Nephron progenitor cell (in vitro differentiated cells): ENCODE measurements around the gene HERC6.

Source experiments
- DNase-seq: peaks from one replicate; pipeline ENCODE4 v3.0.0; 2021
- H3K27ac Mint-ChIP-seq: 2 replicates; pipeline ENCODE4 v1.8.0; 2021; ENCODE audit warnings: mild to moderate bottlenecking, moderate library complexity, mixed read lengths
- H3K27me3 Mint-ChIP-seq: 2 replicates; pipeline ENCODE4 v1.8.0; 2021; ENCODE audit warnings: mild to moderate bottlenecking, low read depth, mixed read lengths; ENCODE audit not compliant: poor library complexity
- H3K36me3 Mint-ChIP-seq: 2 replicates; pipeline ENCODE4 v1.8.0; 2021; ENCODE audit warnings: low read depth, mixed read lengths
- H3K4me1 Mint-ChIP-seq: 2 replicates; pipeline ENCODE4 v1.8.0; 2021; ENCODE audit warnings: mixed read lengths
- H3K4me3 Mint-ChIP-seq: 2 replicates; pipeline ENCODE4 v1.8.0; 2021; ENCODE audit warnings: mild to moderate bottlenecking, moderate library complexity, mixed read lengths
- H3K9me3 Mint-ChIP-seq: 2 replicates; pipeline ENCODE4 v1.8.0; 2021; ENCODE audit warnings: mild to moderate bottlenecking, moderate library complexity, mixed read lengths
- TF ChIP-seq, protein P1 (sequence below): fragments of 200-600 bp; sonication (generic); IDR thresholded peaks from 2 replicates; pipeline ENCODE4 v1.5.0; 2021; ENCODE audit warnings: antibody characterized with exemption

Gene HERC6

GRCh38 chr4:88398381-88398780 is 19.7 kb downstream of the HERC6 start:
- no peak for DNase-seq
- no peaks in the 10 kb centered on the region for H3K27me3 Mint-ChIP-seq

DNA sequence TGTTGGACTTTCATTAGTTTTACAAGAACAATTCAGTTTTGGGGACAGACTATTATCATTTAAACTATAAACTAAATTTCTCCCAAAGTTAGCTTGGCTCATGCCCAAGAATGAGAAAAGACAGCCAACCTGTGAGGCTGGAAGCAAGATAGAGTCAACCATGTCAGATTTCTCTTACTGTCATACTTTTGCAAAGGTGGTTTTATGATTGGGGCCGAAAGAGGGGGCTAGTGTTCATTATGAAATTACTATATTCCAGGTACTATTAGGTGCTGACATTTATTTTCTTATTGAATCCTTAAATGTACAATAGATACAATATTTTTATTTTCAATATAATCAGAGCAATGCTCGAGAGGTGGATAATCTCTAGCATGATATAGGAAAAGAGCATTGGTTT is 30.6 kb downstream of the HERC6 start:
- TF ChIP-seq, protein P1, sequence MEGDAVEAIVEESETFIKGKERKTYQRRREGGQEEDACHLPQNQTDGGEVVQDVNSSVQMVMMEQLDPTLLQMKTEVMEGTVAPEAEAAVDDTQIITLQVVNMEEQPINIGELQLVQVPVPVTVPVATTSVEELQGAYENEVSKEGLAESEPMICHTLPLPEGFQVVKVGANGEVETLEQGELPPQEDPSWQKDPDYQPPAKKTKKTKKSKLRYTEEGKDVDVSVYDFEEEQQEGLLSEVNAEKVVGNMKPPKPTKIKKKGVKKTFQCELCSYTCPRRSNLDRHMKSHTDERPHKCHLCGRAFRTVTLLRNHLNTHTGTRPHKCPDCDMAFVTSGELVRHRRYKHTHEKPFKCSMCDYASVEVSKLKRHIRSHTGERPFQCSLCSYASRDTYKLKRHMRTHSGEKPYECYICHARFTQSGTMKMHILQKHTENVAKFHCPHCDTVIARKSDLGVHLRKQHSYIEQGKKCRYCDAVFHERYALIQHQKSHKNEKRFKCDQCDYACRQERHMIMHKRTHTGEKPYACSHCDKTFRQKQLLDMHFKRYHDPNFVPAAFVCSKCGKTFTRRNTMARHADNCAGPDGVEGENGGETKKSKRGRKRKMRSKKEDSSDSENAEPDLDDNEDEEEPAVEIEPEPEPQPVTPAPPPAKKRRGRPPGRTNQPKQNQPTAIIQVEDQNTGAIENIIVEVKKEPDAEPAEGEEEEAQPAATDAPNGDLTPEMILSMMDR = no peak
- Mint-ChIP-seq H3K36me3 (no peaks in the 10 kb centered on the region), H3K27ac (no peak overlapping the region), H3K27me3 (no peaks in the 10 kb centered on the region), H3K4me1 (peaks cover 6% of the 10 kb centered on the region), H3K4me3 (no peak overlapping the region), H3K9me3 (peaks cover 4% of the 10 kb centered on the region)
- no peak for DNase-seq

More at GRCh38 chr4:88398381-88398780, 19.7 kb downstream of the HERC6 start:
- Mint-ChIP-seq H3K4me3 (no peak overlapping the region), H3K36me3 (peaks cover 6% of the 10 kb centered on the region), H3K4me1 (no peaks in the 10 kb centered on the region), H3K9me3 (peaks cover 5% of the 10 kb centered on the region), H3K27ac (no peak overlapping the region)
- TF ChIP-seq, protein P1 = no peak

GRCh38 chr4:88409789-88410188 is 31.1 kb downstream of the HERC6 start:
- Mint-ChIP-seq H3K4me3 (no peak overlapping the region), H3K36me3 (no peaks in the 10 kb centered on the region), H3K27ac (no peak overlapping the region), H3K4me1 (peaks cover 6% of the 10 kb centered on the region), H3K27me3 (no peaks in the 10 kb centered on the region), H3K9me3 (peaks cover 4% of the 10 kb centered on the region)
- DNase-seq = no peak
- TF ChIP-seq, protein P1 = no peak

DNA sequence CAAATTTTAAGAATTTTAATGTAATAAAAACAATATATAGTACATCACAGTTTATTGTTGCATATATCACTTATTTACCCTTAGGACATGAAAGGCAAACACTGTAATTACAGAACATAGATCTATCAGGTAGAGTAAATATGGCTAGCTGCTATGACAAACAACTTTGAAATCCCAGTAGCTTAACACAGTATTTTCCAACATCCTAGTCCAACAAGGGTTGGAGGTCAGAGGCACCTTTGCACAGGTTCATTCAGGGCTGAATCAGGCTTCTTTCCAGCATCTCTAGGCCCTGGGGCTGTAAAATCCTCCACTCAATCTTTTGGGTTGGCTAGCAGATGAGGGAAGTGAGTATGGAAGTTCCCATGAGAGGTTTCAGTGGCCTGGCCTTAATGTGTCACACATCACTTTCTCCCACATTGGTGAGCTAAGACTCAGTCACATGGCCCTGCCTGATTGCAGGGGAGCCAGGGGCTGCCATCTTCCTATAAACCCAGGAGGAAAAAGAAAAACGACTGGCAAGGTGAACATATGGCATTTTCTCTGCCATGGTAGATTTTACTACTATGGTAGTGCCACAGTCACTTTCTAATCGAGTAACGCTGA is 32.9 kb downstream of the HERC6 start:
- peaks cover 4% of the 10 kb centered on the region for H3K9me3 Mint-ChIP-seq
- TF ChIP-seq, protein P1 = no peak
- H3K27me3 Mint-ChIP-seq = no peaks in the 10 kb centered on the region
- no peak for DNase-seq
- H3K36me3 Mint-ChIP-seq = no peaks in the 10 kb centered on the region
- no peak overlapping the region for H3K27ac Mint-ChIP-seq
- no peak overlapping the region for H3K4me3 Mint-ChIP-seq
- H3K4me1 Mint-ChIP-seq = peaks cover 6% of the 10 kb centered on the region

GRCh38 chr4:88413801-88414200 is 35.1 kb downstream of the HERC6 start:
- no peak for DNase-seq
- H3K27ac Mint-ChIP-seq = no peak overlapping the region
- no peaks in the 10 kb centered on the region for H3K27me3 Mint-ChIP-seq
- H3K4me3 Mint-ChIP-seq = no peak overlapping the region
- no peaks in the 10 kb centered on the region for H3K36me3 Mint-ChIP-seq
- peaks cover 6% of the 10 kb centered on the region for H3K4me1 Mint-ChIP-seq
- TF ChIP-seq, protein P1 = no peak
- H3K9me3 Mint-ChIP-seq = peaks cover 4% of the 10 kb centered on the region

GRCh38 chr4:88414755-88415154 is 36.1 kb downstream of the HERC6 start:
- no peaks in the 10 kb centered on the region for H3K9me3 Mint-ChIP-seq
- H3K27ac Mint-ChIP-seq = no peak overlapping the region
- H3K4me3 Mint-ChIP-seq = no peak overlapping the region
- peaks cover 6% of the 10 kb centered on the region for H3K4me1 Mint-ChIP-seq
- TF ChIP-seq, protein P1 = no peak
- H3K36me3 Mint-ChIP-seq = no peaks in the 10 kb centered on the region
- no peaks in the 10 kb centered on the region for H3K27me3 Mint-ChIP-seq
- no peak for DNase-seq
